ENCODE measurements around the gene TSPAN33.

Gene TSPAN33

DNA sequence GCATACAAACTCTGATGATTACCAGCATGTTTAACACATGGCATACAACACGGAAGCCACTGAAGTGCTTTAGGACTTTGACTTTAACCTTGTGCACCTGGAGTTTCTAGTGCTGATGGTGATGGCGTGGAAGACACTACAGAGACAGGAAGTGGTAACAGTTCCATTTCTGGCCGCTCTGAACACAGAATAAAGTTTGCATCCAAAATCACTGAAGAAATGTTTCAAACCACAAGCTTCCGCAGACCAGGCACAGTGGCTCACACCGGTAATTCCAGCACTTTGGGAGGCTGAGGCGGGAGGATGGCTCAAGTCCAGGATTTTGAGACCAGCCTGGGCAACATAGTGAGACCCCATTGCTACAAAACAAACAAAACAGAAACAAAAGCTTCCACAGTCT, 49.2 kb upstream of the TSPAN33 start:
- Histone ChIP-seq H3K27ac (ENCODE audit: extremely low read depth, low read depth, low read length) (no peak overlapping the region), H3K36me3 (ENCODE audit: control insufficient read depth in 2 of 2, insufficient read depth in 1 of 2, low read length in 2 of 2) (no peaks in the 10 kb centered on the region), H3K4me1 (ENCODE audit: control insufficient read depth, insufficient read depth, low read length) (no peaks in the 10 kb centered on the region), H3K9me3 (ENCODE audit: control insufficient read depth, insufficient read depth, low read depth, low read length) (no peaks in the 10 kb centered on the region), H3K4me3 (ENCODE audit: low read depth, low read length) (no peak overlapping the region)
- CTCF ChIA-PET = interaction anchor here (0.6 kb wide), 2 partner anchors 116 to 683 kb away, joined by 5 to 7 read pairs; no protein-coding TSS in a partner anchor
- POLR2A ChIA-PET = no interaction called here
- TF ChIP-seq REPIN1 (tag by site-specific recombination; IDR thresholded peaks at IDR 0.05; ENCODE audit: low read depth) = no peak
- peak; percentile 80 for TF ChIP-seq ZNF121 (tag by site-specific recombination; IDR thresholded peaks at IDR 0.05)
- no peak for TF ChIP-seq ZFP3 (tag by site-specific recombination; IDR thresholded peaks at IDR 0.05; ENCODE audit: low read depth)
- TF ChIP-seq ZNF354C (tag by site-specific recombination; IDR thresholded peaks at IDR 0.05; ENCODE audit: borderline replicate concordance, low read depth) = no peak

DNA sequence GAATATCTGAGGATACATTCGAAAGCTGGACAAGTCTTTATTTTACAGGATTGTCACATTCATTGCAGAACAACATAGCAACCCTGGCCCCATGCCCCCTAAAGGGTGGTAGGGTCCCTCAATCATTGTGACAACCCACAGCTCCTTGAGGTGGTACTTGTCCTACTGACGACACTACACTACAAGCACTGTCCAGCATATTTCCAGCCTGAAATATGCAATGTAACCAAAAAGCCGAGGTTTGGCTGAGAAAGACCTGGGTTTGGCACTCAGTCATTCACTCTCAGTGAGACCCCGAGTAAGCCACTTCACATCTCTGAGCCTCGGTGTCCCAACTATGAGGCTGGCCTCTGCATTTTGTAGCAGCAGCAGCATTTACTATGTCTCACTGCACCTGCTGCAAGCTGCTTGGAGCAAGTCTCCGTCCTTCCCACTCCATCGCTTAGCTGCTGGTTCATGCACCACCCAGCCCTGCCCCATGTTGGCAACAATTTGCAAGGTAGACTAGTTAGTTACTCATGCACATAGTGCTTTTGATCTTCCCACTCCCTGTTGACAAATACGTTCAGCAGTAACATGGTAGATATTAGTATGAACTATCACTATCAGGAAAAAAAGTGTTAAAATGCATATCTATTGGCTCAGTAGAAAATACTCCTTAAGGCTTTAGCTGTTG, 46.0 kb upstream of the TSPAN33 start:
- peak; percentile 80 for TF ChIP-seq REST (tag by site-specific recombination; IDR thresholded peaks at IDR 0.05)
- no peak for TF ChIP-seq ZNF747 (tag by site-specific recombination; IDR thresholded peaks at IDR 0.05)
- TF ChIP-seq, protein P1, sequence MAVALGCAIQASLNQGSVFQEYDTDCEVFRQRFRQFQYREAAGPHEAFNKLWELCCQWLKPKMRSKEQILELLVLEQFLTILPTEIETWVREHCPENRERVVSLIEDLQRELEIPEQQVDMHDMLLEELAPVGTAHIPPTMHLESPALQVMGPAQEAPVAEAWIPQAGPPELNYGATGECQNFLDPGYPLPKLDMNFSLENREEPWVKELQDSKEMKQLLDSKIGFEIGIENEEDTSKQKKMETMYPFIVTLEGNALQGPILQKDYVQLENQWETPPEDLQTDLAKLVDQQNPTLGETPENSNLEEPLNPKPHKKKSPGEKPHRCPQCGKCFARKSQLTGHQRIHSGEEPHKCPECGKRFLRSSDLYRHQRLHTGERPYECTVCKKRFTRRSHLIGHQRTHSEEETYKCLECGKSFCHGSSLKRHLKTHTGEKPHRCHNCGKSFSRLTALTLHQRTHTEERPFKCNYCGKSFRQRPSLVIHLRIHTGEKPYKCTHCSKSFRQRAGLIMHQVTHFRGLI (tag by site-specific recombination; IDR thresholded peaks at IDR 0.05) = no peak
- H3K36me3 ChIP-seq (ENCODE audit: control insufficient read depth in 2 of 2, insufficient read depth in 1 of 2, low read length in 2 of 2) = no peaks in the 10 kb centered on the region
- no peak overlapping the region for H3K4me3 ChIP-seq (ENCODE audit: low read depth, low read length)
- no peak overlapping the region for H3K27ac ChIP-seq (ENCODE audit: extremely low read depth, low read depth, low read length)
- no peaks in the 10 kb centered on the region for H3K4me1 ChIP-seq (ENCODE audit: control insufficient read depth, insufficient read depth, low read length)
- CTCF ChIA-PET = interaction anchor here (1.3 kb wide), 1 partner anchor 65 kb away, joined by 3 read pairs; no protein-coding TSS in a partner anchor
- POLR2A ChIA-PET = no interaction called here
- no peaks in the 10 kb centered on the region for H3K9me3 ChIP-seq (ENCODE audit: control insufficient read depth, insufficient read depth, low read depth, low read length)

DNA sequence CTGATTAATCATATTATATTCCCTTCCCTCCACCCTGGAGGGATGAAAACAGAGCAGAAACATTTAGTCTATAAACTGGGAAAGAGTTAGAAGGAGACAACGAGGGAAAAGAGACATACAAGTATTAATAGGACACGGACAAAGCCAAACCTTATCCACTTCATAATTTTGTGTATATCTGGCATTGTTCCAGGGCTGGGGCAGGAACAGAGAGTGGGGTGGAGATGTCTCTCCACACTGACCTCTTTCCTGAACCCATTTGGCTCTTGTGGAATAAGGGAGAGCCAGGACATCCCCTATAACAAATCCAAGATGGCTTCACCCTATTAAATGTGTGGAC, 43.7 kb upstream of the TSPAN33 start:
- CTCF ChIA-PET = interaction anchor here (1.5 to 4.1 kb wide), 2 partner anchors 9 to 63 kb away, joined by 4 to 19 read pairs; no protein-coding TSS in a partner anchor
- POLR2A ChIA-PET = interaction anchor here (0.7 kb wide), 1 partner anchor 15 kb away, joined by 3 read pairs; no protein-coding TSS in a partner anchor
- Histone ChIP-seq H3K27ac (ENCODE audit: extremely low read depth, low read depth, low read length) (no peak overlapping the region), H3K36me3 (ENCODE audit: control insufficient read depth in 2 of 2, insufficient read depth in 1 of 2, low read length in 2 of 2) (no peaks in the 10 kb centered on the region), H3K9me3 (ENCODE audit: control insufficient read depth, insufficient read depth, low read depth, low read length) (no peaks in the 10 kb centered on the region), H3K4me3 (ENCODE audit: low read depth, low read length) (no peak overlapping the region), H3K4me1 (ENCODE audit: control insufficient read depth, insufficient read depth, low read length) (no peaks in the 10 kb centered on the region)
- TF ChIP-seq KLF17 (tag by site-specific recombination; IDR thresholded peaks at IDR 0.05) = no peak
- TF ChIP-seq ZBTB11 (tag by site-specific recombination; conservative IDR thresholded peaks at IDR 0.05; ENCODE audit: low read depth) = no peak
- TF ChIP-seq PRDM1 (tag by site-specific recombination; IDR thresholded peaks at IDR 0.05) = no peak
- no peak for TF ChIP-seq ZNF155 (tag by site-specific recombination; IDR thresholded peaks at IDR 0.05)
- TF ChIP-seq ZNF600 (tag by site-specific recombination; IDR thresholded peaks at IDR 0.05) = no peak
- TF ChIP-seq ZNF510 (tag by site-specific recombination; IDR thresholded peaks at IDR 0.05; ENCODE audit: insufficient replicate concordance) = no peak
- TF ChIP-seq ZBTB49 (tag by site-specific recombination; IDR thresholded peaks at IDR 0.05; ENCODE audit: low read depth) = no peak
- TF ChIP-seq SALL2 (tag by site-specific recombination; IDR thresholded peaks at IDR 0.05; ENCODE audit: borderline replicate concordance) = no peak
- TF ChIP-seq ZNF521 (tag by site-specific recombination; IDR thresholded peaks at IDR 0.05) = no peak
- TF ChIP-seq TCF7L2 (IDR thresholded peaks at IDR 0.05; ENCODE audit: borderline replicate concordance, low read depth, low read length) = no peak
- no peak for TF ChIP-seq ZNF626 (tag by site-specific recombination; IDR thresholded peaks at IDR 0.05)

Data from HEK293 (cell line).